COR-L47 (cell line): ENCODE results near the gene THRB.

Source experiments
- DNase-seq: peaks from one replicate; lab custom pipeline; 2025; lab: John Stamatoyannopoulos, UW

Gene THRB

DNA sequence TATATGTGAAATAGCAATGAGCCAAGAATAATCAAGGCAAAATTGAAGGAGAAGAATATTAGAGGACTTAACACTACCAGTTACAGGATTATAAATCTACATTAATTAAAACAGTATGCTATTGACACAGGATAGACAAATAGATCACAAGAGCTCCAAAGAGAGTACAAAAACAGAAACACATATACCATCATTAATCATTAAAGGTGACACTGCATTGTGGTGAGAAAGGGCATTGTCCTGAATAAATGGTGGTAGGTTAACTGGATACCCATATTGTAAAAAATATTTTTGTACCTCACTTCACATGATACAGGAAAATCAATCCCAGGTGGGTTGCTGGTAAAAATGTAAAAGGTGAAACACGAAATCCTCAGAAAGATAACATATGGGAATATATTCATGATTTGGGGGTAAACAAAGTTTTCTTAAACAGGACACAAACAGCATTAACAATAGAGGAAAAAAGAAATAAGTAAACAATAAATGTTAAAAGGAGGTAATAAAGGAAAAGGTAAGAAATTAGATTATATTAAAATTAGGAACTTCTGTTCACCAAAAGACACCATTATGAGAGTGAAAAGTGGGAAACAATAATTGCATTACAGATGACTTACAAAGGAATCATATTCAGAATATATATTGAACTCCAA lies 145.2 kb downstream of the THRB start:
- DNase-seq: no peak

DNA sequence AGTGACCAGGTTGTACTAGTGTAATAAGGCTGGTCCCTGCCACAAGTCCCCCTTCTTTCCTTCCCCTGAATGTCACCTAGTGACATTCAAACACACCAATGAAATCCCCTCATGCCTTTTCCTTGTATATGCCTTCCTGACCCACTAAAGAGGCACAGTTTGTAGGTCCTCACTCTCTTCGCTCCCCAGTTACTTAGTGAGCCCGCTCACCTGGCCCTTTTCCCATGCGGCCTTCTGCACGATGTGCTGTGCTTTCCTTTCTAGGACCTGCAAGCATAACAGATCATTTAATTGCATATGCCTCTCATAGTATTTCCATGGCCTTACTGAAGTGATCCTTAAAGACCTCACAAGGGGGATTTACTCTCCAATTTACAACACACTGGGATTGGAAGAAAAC lies 146.3 kb downstream of the THRB start:
- no peak for DNase-seq

DNA sequence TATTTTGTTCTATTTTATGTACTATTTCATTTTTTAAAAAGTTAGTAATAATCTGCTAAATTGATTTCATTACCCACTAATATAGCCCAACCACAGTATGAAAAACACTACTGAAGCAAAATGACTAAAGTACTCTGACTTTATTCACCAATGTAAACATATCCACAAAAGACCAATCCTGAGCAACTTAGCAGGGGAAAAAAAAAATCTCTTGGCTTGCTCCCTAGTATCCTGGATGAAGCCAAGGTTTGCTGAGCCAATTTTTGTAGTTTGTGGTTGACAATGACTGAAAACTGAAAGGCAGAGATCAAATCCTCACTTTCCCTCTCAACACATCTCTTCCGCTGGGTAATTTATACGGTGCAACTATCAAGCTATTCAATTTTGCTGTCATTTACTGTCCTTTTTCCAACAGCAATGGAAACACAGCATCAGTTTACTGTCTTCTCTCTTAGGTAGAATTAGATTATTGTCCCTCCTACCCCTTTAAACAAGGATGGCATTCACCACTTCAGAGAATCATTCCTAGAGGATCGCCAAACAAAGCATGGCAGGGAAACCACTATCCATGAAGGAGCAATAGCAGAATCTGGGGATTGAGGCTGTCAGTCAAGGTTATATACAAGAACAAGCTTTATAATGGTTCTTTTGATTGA lies 149.7 kb downstream of the THRB start:
- no peak for DNase-seq

DNA sequence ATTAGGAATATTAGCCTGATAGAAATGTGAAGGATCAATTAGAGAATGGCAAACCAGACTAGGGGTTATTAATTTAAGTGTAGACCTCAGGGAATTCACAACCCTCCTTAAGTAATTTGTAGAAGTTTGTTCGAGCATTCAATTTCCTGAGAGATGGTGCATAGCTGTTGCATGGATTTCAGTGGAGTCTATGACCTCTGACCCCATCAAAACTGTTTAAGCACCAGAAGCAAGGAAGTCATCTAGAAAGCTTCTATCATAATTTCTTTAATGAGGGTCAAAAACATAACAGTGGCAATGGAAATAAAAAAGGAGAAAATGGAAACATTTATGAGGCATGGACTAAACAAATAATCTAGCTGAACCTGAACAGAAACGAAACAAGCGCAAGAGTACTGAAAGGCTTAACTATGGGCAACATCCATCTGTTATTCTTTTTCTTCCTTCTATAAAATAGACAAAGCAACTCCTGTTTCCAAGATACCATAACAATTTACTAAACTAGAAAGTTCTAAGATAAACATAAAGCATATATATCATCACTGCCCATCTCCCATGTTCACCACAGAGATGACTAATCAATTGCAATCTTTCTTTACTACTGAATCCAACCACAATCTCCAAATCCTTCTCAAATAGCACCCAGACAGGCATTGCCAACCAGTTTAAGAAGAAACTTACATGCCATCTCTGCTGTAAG lies 151.4 kb downstream of the THRB start:
- DNase-seq: no peak

DNA sequence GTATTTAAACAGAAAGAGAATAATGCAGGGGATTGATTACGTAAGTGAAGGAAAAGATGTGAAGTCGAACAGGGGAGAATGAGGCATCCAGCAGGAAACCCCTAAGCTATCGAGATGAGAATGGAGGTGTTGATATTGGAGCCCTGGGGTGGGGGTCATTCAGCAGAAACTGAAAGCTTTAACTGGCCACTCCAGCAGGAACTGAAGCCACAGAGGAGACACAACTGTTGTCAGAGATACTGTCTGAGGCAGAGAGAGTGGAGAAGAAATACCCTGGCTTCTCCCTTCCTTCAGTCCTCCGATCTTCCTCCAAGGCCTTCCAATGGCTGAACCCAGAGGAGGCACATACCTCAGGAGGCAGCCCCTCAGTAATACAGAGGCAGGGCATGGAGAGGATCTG lies 152.4 kb downstream of the THRB start:
- DNase-seq: no peak

DNA sequence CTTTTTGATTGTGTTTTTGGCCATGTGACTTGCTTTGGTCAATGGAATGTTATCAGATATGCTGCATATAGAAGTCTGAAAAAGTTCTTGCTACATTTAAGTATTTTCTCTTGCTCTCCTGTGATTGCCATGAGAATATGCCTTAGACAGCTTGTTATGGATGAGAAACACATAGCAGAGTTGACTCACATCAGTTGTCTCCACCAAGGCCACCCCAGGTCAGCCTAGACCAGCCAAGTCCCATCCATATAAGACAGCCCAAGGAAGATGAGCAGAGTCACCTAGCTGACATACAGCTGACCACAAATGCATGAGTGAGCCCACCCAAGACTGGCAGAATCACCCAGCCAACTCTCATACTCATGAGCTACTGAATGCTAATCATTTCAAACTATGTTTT lies 153.0 kb downstream of the THRB start:
- no peak for DNase-seq

DNA sequence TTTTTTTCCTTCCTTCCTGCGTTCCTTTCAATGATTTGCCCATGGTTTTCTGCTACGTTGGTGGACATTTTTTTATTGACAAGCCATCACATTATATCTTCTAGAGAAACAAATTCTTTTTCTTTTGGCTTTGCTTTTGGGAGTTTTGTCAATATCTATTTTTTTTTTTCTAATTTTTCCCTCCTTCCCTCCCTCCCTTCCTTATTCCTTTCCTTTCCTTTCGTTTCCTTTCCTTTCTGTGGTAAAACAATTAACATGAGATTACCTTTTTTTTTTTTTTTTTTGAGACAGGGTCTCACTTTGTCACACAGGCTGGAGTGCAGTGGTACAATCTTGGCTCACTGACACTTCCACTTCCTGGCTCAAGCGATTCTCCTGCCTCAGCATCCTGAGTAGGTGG lies 153.7 kb downstream of the THRB start:
- no peak for DNase-seq

DNA sequence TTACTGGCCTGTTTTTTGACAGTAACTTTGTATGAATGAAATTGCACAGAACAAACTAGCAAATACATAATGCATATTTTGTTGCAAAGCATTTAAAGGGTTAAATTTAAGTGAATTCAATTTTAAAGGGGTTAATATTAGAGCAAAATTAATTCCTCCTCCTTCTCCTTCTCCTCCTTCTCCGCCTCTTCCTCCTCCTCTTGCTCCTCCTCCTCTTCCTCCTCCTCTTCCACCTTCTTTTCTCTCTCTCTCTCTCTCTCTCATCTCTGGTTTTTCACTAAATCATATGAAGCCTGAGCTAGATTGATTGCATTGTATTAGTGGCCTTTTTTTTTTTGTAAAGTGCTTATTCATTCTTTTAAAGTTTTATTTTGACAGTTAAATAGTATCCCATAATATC lies 154.5 kb downstream of the THRB start:
- no peak for DNase-seq

DNA sequence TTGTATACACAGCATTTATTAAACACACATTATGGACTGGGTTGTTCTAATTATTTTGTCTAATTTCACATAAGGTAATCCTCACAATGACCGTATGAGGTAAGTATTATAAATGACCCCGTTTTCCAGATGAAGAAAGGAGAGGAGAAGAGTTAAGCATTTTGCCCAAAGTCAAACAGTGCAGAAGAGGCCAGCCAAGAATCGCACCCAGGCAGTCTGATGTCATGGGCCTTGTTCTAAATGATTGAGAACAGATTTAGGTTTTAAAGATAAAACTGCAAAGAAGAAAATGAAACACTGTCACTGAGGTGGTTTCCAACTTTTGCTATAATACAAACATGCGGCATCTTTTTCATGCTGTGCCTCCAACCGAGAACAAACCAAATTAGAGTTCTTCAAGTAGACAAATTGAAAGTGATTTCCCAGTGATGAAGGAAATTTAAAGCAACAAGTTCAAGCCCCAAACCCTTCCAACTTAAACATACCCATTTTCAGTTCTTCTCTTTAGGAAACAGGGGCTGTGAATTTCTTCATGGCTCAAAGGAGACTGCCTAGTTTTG lies 155.3 kb downstream of the THRB start:
- DNase-seq: no peak

DNA sequence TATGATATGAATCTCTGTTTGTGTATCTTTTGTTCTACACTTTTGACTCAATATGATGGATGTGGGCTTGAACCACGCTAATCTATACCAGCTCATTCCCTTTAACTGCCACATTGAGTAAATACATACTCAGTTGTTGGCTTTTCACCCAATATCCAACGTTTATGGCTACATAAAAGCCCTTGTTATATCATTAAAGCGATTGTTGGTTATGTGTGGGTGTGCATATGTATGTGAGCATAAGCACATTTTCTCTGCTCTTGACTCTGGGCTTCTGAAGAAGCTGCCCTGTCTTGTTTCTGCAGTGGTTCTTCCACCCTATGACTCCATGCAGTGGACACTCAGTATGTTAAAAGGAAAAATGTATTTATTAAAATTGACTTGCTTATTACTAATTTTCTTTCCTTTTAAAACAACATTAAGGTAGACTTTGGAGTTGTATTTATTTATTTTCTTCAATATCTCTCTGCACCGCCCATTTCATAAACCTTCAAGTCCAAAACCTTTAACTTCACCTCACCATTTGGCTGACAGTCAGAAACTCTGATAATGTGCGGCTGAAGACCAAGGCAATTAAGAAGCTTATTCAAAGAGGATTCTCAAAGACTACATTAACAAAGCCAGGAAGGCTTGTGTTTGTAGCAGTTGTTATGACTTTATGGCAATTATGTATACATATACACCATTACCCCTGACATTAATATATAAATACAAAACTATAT lies 156.1 kb downstream of the THRB start:
- DNase-seq: no peak

DNA sequence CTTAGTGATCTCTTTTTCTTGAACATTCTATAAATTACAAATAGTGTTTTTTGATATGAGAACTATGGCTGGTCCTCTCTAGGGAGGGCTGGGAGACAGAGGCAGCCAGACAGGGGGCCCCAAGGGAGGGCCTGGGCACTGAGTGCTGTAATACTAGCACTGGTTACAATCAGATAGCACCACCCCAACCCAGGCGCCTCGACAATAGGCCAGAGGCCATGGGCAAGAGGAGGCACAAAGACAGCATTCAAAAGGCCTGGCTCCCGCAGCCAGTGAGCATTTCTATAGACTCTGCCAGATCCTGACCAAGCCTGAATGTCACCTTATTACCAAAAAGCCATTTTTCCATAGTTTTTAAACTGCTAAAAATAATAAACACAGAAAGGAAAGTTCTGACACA lies 158.5 kb downstream of the THRB start:
- DNase-seq: no peak

DNA sequence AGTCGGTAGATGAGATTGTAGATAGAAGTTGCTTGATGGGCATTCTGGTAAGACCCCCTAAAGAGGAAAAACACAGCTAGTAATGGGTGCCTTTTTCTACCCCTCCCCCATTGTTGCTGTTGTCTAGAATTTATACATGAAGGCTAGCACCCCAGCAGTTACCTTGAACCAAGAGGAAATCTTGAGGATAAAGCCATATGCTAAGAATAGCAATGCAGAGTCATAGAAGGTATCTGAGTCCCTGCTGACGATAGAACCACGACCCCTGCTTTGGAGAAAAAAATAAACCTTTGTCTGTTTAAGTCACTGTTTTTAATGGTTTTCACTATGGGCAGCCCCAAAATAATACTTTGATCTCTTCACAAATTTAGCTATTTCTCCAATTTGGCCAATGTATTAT lies 162.6 kb downstream of the THRB start:
- DNase-seq: no peak

DNA sequence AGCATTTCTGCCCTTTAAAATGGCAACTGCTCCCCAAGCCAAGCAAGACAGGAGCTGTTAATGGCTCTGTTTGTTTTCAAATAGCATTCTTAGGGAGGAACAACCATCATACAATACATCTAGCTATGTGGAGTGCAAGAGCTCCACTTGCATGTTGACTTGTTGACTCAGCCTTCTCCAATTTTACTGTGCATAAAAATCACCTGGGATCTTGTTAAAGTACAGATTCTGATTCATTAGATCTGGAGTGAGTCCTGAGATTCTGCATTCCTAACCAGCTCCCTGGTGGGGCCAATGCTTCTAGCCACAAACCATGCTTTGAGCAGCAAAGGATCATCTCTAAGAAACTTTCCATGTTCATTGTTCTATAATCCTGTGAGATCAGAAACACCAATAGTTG lies 171.4 kb downstream of the THRB start:
- no peak for DNase-seq

DNA sequence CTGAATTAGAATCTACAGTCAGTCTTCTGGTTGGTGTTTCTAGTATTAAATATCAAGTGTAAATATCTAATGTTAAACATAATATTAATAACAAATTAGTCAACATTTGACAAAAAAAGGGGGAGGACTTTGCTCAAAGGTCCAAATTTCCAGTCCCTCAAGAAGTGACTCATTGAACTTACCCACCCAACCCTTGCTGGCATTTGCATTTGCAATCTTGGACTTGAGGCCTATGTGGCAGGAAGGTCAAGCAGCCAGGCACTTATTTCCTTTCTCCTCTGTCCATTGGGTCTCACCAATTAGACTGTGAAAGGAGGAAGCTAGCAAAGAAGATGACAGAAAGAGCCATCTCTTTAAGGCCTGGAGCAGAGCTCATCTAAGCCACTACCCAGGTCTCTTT lies 174.0 kb downstream of the THRB start:
- no peak for DNase-seq

DNA sequence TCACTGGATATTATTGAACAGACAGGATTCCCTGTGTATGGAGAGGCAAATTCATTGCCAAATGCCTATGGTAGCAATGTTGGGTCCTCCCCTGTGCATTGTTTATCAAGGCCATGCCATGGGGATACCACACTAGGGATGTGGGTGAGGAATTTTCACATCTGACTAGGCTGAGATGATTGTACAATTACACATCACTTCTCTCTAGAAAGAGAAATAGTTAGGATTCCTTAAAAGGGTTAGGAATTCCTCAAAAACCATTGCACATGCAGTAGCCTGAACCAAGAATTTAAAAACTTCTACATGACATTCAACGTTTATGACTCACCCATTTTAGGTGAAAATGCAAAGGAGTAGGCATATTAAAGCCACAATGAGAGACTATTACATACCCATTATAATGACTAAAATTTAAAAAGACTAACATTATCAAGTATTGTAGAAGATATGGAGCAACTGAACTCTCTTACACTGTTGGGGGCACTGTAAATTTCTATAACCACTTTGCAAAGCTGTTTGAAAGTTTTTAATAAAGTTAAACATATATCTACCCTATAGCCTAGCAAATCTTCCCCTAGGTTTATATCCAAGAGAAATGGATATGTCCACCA lies 175.9 kb downstream of the THRB start:
- DNase-seq: no peak

DNA sequence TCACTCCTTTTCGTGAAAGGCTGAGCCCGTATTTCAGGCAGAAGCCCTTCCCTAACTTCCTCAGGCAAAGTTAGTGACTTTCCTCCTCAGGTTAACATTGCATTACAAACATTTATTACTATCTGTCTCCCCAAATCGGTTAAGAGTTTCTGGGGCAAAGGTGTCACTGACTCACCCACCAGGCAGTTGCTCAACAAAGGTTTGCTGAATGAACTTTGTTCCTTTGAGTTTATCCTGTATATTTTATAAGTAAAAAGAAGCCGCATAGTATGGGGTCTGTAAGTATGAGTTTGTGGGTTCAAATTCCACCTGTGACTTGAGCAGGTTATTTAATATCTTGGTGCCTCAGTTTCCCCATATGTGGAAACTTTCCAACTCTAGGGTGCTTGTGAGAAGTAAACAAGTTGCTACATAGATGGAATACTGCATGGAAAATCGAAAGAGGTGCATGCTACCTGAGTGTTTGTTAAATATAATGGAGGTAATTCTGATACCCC lies 177.7 kb downstream of the THRB start:
- DNase-seq: no peak

DNA sequence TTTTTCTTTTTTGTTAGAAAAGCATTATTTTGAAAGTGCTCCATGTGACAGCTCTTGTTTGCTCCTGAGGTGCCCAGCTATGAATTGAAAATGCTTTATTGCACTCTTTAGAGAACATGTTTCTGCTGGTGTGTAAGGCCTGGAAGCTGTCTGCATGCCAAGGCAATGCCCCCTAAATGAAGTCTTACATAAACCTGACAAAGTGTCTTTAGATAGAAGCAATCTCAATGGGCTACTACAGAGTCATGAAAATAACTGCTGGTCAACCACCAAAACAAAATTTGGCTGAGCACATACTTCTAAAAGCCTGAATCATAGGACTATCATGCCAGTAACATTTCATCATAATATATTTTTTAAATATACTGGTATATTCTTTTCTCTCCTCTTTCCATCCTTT lies 178.7 kb downstream of the THRB start:
- DNase-seq: no peak

DNA sequence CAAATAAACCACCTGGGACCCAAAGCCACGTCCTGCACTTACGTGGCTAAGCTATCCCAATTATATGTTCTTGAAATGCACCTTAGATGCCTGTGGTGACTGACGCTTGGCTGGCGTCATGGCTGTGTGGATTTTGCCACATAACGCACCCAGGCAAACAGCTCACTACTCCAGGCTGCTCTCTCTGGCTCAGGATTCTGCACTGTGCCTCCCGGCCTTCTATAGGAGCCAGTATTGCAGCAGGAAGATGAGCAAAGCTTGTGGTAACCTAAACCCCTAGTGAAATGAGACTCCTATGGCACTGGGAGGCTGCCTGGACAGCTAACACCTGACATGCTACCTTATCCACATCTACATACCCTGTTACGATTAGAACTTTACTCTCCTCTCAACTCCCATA lies 179.3 kb downstream of the THRB start:
- DNase-seq: no peak

DNA sequence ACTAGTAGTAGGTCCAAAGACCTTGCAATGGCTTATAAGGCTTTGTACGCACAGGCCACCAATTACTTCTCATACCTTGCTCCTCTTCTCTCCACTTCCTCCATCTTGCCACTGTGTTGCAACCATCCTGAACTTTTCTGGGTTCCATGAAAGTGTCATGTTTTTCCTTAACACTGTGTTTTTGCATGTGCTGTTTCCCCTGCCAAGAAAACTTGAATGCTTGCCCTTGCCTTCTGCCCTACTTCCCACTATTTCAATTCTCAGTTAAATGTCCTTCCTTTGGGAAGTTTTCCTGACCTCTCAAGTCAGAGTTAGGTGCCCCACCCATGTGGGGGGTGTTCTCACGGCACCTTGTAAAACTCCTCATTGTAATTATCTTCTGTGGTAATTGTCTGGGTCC lies 182.8 kb downstream of the THRB start:
- no peak for DNase-seq

DNA sequence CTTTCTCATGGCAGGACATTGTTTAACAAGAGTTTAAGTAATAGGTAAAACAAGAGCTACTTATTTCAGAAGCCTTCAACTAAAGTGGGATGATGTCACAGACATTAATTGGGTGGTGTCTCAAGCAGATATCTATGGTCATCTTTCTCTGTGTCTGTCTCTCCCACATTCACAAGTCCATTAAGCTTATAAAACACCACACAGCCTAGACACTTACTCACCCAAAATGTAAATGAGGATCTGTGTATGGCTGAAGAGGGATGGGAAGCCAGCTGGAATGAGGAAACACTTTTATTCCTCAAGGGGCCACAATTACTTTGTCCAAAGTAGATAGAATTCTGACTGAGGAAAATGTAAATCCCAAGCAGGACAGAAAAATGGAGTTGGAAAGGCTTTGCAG lies 183.8 kb downstream of the THRB start:
- DNase-seq: no peak

DNA sequence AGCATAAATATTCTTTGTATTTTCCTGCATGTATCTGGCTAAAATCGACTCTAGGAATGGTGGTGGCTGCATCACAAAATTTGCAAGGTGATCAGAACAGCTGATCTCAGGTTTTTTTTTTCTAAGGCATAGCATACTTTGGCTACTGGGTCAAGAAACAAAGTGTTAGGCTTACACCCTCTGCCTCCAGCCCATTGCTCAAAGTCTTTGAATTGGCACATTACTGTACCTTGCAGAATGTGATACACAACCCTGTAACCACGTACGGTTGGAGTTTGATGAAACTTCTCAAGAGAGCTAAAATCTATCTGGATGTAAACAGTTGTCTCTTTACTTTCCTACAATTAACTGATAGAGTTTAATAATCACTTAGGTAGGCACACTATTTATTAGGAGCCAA lies 188.1 kb downstream of the THRB start:
- DNase-seq: no peak
